HCT116 (cell line): ENCODE data around the gene GPC4.

ENCODE experiments used
- CTCF ChIP-seq, 3 experiments: fragments of 200-600 bp in 1 of 3; sonication (generic) in 1 of 3; IDR thresholded peaks in 2 of 3; conservative IDR thresholded peaks in 1 of 3; 2 replicates each; pipeline ENCODE4 v1.5.1; 2012 to 2017; ENCODE audit warnings: low read depth in 2 of 3, low read length in 2 of 3, antibody characterized with exemption in 1 of 3, borderline replicate concordance in 1 of 3, control low read depth in 1 of 3, mild to moderate bottlenecking in 1 of 3, mixed read lengths in 1 of 3, mixed run types in 1 of 3, moderate library complexity in 1 of 3; ENCODE audit not compliant: insufficient read depth in 1 of 3
- EZH2 ChIP-seq: fragments of 200-600 bp; sonication (generic); IDR thresholded peaks from 2 replicates; pipeline ENCODE4 v1.6.1; 2017; ENCODE audit warnings: antibody characterized with exemption, mixed run types
- EZH2phosphoT487 ChIP-seq: fragments of 200-600 bp; IDR thresholded peaks from 2 replicates; pipeline ENCODE4 v1.6.1; 2018; ENCODE audit warnings: antibody characterized with exemption, borderline replicate concordance
- POLR2A ChIP-seq: IDR thresholded peaks from 2 replicates; pipeline ENCODE4 v1.7.0; 2011; ENCODE audit warnings: borderline replicate concordance; ENCODE audit not compliant: insufficient read depth, insufficient read length; ENCODE audit errors: extremely low read depth
- POLR2AphosphoS5 ChIP-seq: IDR thresholded peaks from 2 replicates; pipeline ENCODE4 v1.6.1; 2011; ENCODE audit warnings: mild to moderate bottlenecking, low read depth, low read length, moderate library complexity
- RAD21 ChIP-seq: IDR thresholded peaks from 2 replicates; pipeline ENCODE4 v1.6.1; 2012; ENCODE audit warnings: low read depth, mild to moderate bottlenecking
- REST ChIP-seq: IDR thresholded peaks from 2 replicates; pipeline ENCODE4 v1.6.1; 2012; ENCODE audit warnings: low read depth
- SP1 ChIP-seq: IDR thresholded peaks from 2 replicates; pipeline ENCODE4 v1.6.1; 2012; ENCODE audit warnings: low read depth
- ZBTB33 ChIP-seq: IDR thresholded peaks from 2 replicates; pipeline ENCODE4 v1.6.1; 2011; ENCODE audit warnings: mild to moderate bottlenecking, low read length, moderate library complexity; ENCODE audit not compliant: insufficient replicate concordance; ENCODE audit errors: extremely low read depth
- ZNF274 ChIP-seq: fragments of 200-500 bp; sonication (Bioruptor generic); IDR thresholded peaks from 2 replicates; pipeline ENCODE4 v1.6.1; 2014; ENCODE audit warnings: mild to moderate bottlenecking, low read depth, low read length, inconsistent platforms

- TF ChIP-seq CTCF (IDR thresholded peaks at IDR 0.05 in 2 of 3, conservative IDR thresholded peaks at IDR 0.05 in 1 of 3; ENCODE audit: borderline replicate concordance in 1 of 3, insufficient read depth in 1 of 3, low read depth in 2 of 3, low read length in 2 of 3) (no peak), SP1 (no peak), EZH2phosphoT487 (no peak), POLR2A (no peak), ZBTB33 (no peak), REST (no peak), EZH2 (no peak), RAD21 (no peak), POLR2AphosphoS5 (no peak), ZNF274 (no peak)
These were observed 13.8 kb downstream of the GPC4 start for GRCh38 chrX:133401536-133401935.
